Measurements from ENCODE around the gene VSX1.

VSX1 gene

DNA sequence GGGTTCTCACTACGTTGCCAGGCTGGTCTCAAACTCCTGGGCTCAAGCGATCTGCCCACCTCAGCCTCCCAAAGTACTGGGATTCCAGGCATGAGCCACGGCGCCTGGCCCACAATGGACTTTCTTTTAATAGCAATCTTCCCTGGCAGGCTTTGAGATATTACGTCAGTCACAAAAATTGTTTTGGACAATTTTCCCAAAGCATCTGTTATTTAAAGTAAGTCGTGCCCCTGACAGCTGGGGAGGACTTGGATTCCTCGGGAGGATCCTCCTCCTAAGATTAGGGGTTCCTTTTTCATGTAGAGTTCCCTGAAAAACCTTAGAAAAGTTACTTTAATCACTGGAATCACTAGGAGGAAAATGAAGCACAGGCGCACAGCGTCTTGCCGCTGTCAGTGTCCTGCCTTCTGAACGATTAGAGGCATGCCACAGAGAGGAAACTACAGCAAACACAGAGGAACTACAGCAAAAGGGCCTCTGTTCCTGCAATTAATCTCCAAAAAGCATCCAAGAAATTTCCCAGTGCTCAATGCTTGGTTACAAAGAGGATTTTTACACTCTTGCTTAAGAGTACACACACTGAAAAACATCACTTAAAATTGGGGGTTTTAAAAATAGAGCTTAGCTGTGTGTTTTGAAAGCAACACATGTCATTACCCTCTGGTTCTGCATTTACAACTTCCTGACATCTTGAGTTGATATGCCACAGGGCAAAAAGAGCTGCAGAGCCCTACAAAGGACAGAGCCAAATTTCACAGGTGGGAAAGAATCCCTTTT lies 28.5 kb downstream of the VSX1 start:
- Histone ChIP-seq H3K9me3 (ENCODE audit: control extremely low read depth in 1 of 5, control insufficient read depth in 4 of 5, insufficient read depth in 2 of 5, low read depth in 1 of 5, low read length in 4 of 5) (no peaks in the 10 kb centered on the region), H3K4me1 (ENCODE audit: control extremely low read depth in 1 of 4, control insufficient read depth in 4 of 4, insufficient read depth in 4 of 4, low read length in 3 of 4) (peaks cover 9 to 54% (median 48%) of the 10 kb centered on the region in 4 experiments), H3K4me3 (ENCODE audit: control insufficient read depth in 1 of 7, extremely low read depth in 1 of 7, insufficient read depth in 4 of 7, low read depth in 2 of 7, low read length in 6 of 7) (peak overlapping the region in 4 of 7 experiments; percentile 25 to 54 (median 40)), H3K36me3 (ENCODE audit: control insufficient read depth in 4 of 4, insufficient read depth in 4 of 4, low read length in 3 of 4) (peaks cover 0 to 18% (median 5%) of the 10 kb centered on the region in 4 experiments), H3K27ac (ENCODE audit: insufficient read depth in 1 of 2, low read depth in 1 of 2, low read length in 2 of 2, poor library complexity in 1 of 2, severe bottlenecking in 2 of 2) (peak overlapping the region; percentile 46 to 64), H3K27me3 (replicated peaks in 2 of 5; ENCODE audit: control insufficient read depth in 4 of 5, insufficient read depth in 5 of 5, low read length in 4 of 5) (no peaks in the 10 kb centered on the region)
- WGBS (ENCODE audit: insufficient coverage): 34% methylated on average over 11 of the region's 11 CpGs
- CTCF ChIA-PET: interaction anchor here (0.7 to 2.6 kb wide), 7 partner anchors 9 to 59 kb away, joined by 3 to 12 read pairs (median 4); no protein-coding TSS in a partner anchor
- POLR2A ChIA-PET: interaction anchor here (0.8 kb wide), 1 partner anchor 18 kb away, joined by 5 read pairs; no protein-coding TSS in a partner anchor
- peak in 2 of 3 donors; percentile 61 to 74 for DNase-seq

DNA sequence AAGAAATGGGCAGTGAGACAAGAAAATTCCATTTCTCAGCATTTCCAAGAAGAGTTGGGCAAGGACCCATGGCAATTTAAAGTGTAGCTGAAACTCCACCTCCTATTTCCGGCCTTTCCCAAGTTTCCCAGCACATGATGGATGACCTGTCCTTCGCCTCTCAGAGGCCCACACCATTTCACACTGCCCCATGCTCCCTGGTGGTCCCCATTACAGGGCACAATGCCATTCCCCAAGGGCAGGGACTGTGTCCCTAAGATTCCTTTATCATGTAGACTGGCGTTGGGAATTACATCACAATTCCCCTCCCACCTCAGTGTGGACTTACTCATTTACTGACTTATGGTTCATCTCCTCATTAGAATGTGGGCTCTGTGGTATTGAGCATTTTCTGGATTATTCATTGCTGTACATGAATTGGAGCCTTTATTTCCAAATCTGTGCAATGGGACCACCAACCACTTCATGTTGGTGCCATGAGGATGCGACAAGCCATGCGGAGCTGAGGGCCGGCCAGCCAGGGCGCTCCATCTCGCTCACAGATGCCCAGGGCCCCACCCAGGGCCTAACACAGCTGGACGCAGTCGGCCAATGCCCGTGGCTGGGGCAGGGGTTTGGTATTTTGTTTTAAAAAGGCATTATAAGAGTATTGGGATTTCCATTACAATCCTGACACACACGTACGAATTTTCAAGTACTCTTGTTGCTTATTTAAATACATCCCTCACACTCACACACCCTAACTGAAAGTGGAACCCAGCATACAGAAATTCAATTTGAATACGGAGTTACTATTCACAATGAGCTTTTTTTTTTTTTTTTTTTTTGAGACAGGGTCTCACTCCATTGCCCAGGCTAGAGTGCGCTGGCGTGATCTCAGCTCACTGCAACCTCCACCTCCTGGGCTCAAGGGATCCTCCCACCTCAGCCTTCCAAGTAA lies 29.4 kb downstream of the VSX1 start:
- POLR2A ChIA-PET: no interaction called here
- peaks cover 9 to 48% (median 44%) of the 10 kb centered on the region in 4 experiments for H3K4me1 ChIP-seq (ENCODE audit: control extremely low read depth in 1 of 4, control insufficient read depth in 4 of 4, insufficient read depth in 4 of 4, low read length in 3 of 4)
- H3K27me3 ChIP-seq (replicated peaks in 2 of 5; ENCODE audit: control insufficient read depth in 4 of 5, insufficient read depth in 5 of 5, low read length in 4 of 5): no peaks in the 10 kb centered on the region

DNA sequence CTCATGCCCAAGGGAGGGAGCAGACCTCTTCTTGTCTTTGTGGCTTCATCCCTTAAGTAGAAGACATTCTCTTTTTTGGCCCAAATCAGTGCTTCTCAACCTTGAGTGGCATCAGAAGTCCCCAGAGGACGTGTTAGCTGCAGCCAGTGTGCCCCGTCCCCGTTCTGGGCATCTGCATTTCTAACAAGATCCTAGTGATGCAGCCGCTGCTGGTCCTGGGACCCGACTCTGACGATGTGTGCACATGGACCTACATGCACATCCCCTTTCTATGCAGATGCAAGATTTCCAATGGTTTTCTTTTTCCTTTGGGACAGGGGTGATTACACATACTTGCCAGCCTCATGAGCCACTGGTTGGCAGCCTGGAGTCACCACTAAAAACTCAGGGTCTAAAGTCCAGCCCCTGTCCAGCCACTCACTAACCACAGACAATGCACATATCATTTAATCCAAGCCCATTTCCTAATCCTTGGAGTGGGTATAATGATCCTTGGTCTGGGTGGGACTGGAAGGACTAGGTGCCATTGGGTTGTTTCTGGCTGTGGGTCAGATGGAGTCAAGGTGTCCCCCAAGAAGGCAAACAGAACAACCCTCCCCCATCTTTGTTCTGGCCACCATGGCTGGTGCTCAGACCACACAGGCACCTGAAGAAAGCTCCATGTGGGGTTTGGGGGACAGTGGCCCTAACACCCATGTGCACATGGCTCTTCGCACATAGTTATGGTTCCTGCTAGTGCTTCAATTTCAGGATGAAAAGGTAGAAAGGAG lies 30.4 kb downstream of the VSX1 start:
- WGBS (ENCODE audit: insufficient coverage): 93% methylated on average over 7 of the region's 7 CpGs
- DNase-seq: no peak
- ChIA-PET POLR2A (no interaction called here), CTCF (interaction anchor here (0.8 to 1.8 kb wide), 2 partner anchors 13 to 17 kb away, joined by 3 to 5 read pairs; no protein-coding TSS in a partner anchor)
- Histone ChIP-seq H3K4me1 (ENCODE audit: control extremely low read depth in 1 of 4, control insufficient read depth in 4 of 4, insufficient read depth in 4 of 4, low read length in 3 of 4) (peaks cover 9 to 43% (median 38%) of the 10 kb centered on the region in 4 experiments), H3K9me3 (ENCODE audit: control extremely low read depth in 1 of 5, control insufficient read depth in 4 of 5, insufficient read depth in 2 of 5, low read depth in 1 of 5, low read length in 4 of 5) (no peaks in the 10 kb centered on the region), H3K27me3 (replicated peaks in 2 of 5; ENCODE audit: control insufficient read depth in 4 of 5, insufficient read depth in 5 of 5, low read length in 4 of 5) (no peaks in the 10 kb centered on the region), H3K36me3 (ENCODE audit: control insufficient read depth in 4 of 4, insufficient read depth in 4 of 4, low read length in 3 of 4) (peaks cover 7 to 32% (median 23%) of the 10 kb centered on the region in 4 experiments), H3K4me3 (ENCODE audit: control insufficient read depth in 1 of 7, extremely low read depth in 1 of 7, insufficient read depth in 4 of 7, low read depth in 2 of 7, low read length in 6 of 7) (no peak overlapping the region), H3K27ac (ENCODE audit: insufficient read depth in 1 of 2, low read depth in 1 of 2, low read length in 2 of 2, poor library complexity in 1 of 2, severe bottlenecking in 2 of 2) (peak overlapping the region in 1 of 2 experiments; percentile 26)

More for the DNA sequence above, 29.4 kb downstream of the VSX1 start:
- DNase-seq: no peak
- Histone ChIP-seq H3K36me3 (ENCODE audit: control insufficient read depth in 4 of 4, insufficient read depth in 4 of 4, low read length in 3 of 4) (peaks cover 3 to 22% (median 14%) of the 10 kb centered on the region in 4 experiments), H3K4me3 (ENCODE audit: control insufficient read depth in 1 of 7, extremely low read depth in 1 of 7, insufficient read depth in 4 of 7, low read depth in 2 of 7, low read length in 6 of 7) (no peak overlapping the region), H3K9me3 (ENCODE audit: control extremely low read depth in 1 of 5, control insufficient read depth in 4 of 5, insufficient read depth in 2 of 5, low read depth in 1 of 5, low read length in 4 of 5) (no peaks in the 10 kb centered on the region), H3K27ac (ENCODE audit: insufficient read depth in 1 of 2, low read depth in 1 of 2, low read length in 2 of 2, poor library complexity in 1 of 2, severe bottlenecking in 2 of 2) (peak overlapping the region in 1 of 2 experiments; percentile 64)
- CTCF ChIA-PET: interaction anchor here (1.0 to 1.8 kb wide), 5 partner anchors 9 to 58 kb away, joined by 3 to 6 read pairs (median 4); no protein-coding TSS in a partner anchor
- WGBS (ENCODE audit: insufficient coverage): 88% methylated on average over 9 of the region's 16 CpGs

DNA sequence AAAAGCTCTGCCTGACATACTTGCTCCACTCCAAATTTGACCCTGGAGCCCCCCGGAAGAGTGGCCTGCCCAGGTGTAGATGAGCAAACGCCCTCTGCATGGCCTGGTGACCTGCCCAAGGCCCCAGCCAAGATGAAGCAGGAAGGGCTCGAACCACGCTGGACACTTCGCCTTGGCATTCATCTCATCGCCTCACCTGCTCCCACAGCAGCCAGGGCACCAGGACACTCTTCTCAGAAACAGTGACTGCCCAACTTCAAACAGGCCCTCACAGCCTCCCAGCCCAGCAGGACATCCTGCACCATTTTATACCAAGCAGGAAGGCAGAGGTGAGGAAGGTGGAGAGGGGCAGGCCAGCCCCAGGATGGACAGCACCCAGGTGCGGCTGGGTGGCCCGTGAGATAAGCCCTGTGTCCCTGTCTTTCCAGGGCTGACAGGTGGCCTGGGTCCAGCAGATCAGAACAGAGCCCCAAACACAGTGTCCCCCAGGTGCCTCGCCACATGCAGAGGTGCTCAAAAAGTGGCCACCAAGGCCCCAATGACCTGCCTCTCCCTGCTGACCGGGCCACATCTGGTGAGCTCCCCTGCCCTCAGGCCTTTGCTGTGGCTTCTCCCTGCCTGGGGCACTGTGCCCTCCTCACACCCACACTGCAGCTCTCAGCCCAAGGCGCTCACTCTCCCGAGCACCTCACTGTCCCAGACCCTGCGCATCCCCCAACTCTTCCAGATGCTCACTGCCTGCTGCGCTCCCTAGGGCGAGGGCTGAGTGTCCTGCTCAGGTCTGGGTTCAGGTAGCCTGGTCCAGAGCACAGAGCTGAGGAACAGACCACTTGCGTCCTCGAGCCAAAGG lies 31.2 kb downstream of the VSX1 start:
- H3K4me1 ChIP-seq (ENCODE audit: control extremely low read depth in 1 of 4, control insufficient read depth in 4 of 4, insufficient read depth in 4 of 4, low read length in 3 of 4): peaks cover 9 to 34% (median 30%) of the 10 kb centered on the region in 4 experiments
- no peak overlapping the region for H3K27ac ChIP-seq (ENCODE audit: insufficient read depth in 1 of 2, low read depth in 1 of 2, low read length in 2 of 2, poor library complexity in 1 of 2, severe bottlenecking in 2 of 2)
- WGBS (ENCODE audit: insufficient coverage): 94% methylated on average over 14 of the region's 17 CpGs

DNA sequence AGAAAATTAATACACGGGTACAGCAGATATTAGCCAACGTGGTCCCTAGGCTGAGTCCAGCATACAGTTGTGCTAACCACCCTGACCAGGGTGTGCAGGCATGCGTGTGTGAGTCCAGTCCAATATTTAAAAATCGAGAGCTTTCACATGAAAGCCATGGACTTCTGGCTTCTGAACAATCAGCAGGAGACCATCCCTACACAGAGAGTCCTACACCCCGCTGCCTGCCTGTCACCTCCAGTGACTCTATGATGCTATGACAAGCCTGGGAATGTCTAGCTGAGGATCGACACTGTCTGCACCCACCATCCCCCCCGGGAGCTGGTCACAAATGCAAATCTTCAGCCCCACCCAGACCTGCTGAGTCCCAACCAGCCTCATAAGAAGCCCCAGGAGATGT lies 31.9 kb downstream of the VSX1 start:
- no peaks in the 10 kb centered on the region for H3K9me3 ChIP-seq (ENCODE audit: control extremely low read depth in 1 of 5, control insufficient read depth in 4 of 5, insufficient read depth in 2 of 5, low read depth in 1 of 5, low read length in 4 of 5)
- H3K4me3 ChIP-seq (ENCODE audit: control insufficient read depth in 1 of 7, extremely low read depth in 1 of 7, insufficient read depth in 4 of 7, low read depth in 2 of 7, low read length in 6 of 7): no peak overlapping the region
- no peak for DNase-seq
- no peak overlapping the region for H3K27ac ChIP-seq (ENCODE audit: insufficient read depth in 1 of 2, low read depth in 1 of 2, low read length in 2 of 2, poor library complexity in 1 of 2, severe bottlenecking in 2 of 2)
- peaks cover 9 to 33% (median 27%) of the 10 kb centered on the region in 4 experiments for H3K4me1 ChIP-seq (ENCODE audit: control extremely low read depth in 1 of 4, control insufficient read depth in 4 of 4, insufficient read depth in 4 of 4, low read length in 3 of 4)
- ChIA-PET POLR2A (no interaction called here), CTCF (interaction anchor here (0.8 to 1.2 kb wide), 3 partner anchors 16 to 64 kb away, joined by 3 read pairs; no protein-coding TSS in a partner anchor)
- H3K36me3 ChIP-seq (ENCODE audit: control insufficient read depth in 4 of 4, insufficient read depth in 4 of 4, low read length in 3 of 4): peaks cover 9 to 42% (median 29%) of the 10 kb centered on the region in 4 experiments
- no peaks in the 10 kb centered on the region for H3K27me3 ChIP-seq (replicated peaks in 2 of 5; ENCODE audit: control insufficient read depth in 4 of 5, insufficient read depth in 5 of 5, low read length in 4 of 5)
- 97% methylated on average over 5 of the region's 7 CpGs for WGBS (ENCODE audit: insufficient coverage)

More for the DNA sequence above, 31.2 kb downstream of the VSX1 start:
- Histone ChIP-seq H3K36me3 (ENCODE audit: control insufficient read depth in 4 of 4, insufficient read depth in 4 of 4, low read length in 3 of 4) (peaks cover 9 to 36% (median 27%) of the 10 kb centered on the region in 4 experiments), H3K27me3 (replicated peaks in 2 of 5; ENCODE audit: control insufficient read depth in 4 of 5, insufficient read depth in 5 of 5, low read length in 4 of 5) (no peaks in the 10 kb centered on the region), H3K4me3 (ENCODE audit: control insufficient read depth in 1 of 7, extremely low read depth in 1 of 7, insufficient read depth in 4 of 7, low read depth in 2 of 7, low read length in 6 of 7) (no peak overlapping the region), H3K9me3 (ENCODE audit: control extremely low read depth in 1 of 5, control insufficient read depth in 4 of 5, insufficient read depth in 2 of 5, low read depth in 1 of 5, low read length in 4 of 5) (no peaks in the 10 kb centered on the region)
- POLR2A ChIA-PET: no interaction called here
- CTCF ChIA-PET: interaction anchor here (0.8 to 1.2 kb wide), 3 partner anchors 12 to 63 kb away, joined by 3 read pairs; no protein-coding TSS in a partner anchor
- no peak for DNase-seq

All from common myeloid progenitor, CD34-positive (primary cell).